Measurements from ENCODE around the gene TMEM200A. TPM values are rescaled to one million over a fixed set of nuclear protein-coding genes. Genes with fewer than 3 reads are reported as not detected.
A peak's percentile ranks its signal among the peaks of the same experiment; 100 is the strongest.

Gene TMEM200A
- total RNA-seq, 1 experiment from 2014 or later = 23.2 TPM

- DNase-seq (ENCODE audit: low read depth) = no peak
These were observed 11.6 kb downstream of the TMEM200A start for GRCh38 chr6:130377371-130377770.

- no peak for DNase-seq (ENCODE audit: low read depth)
These were observed 12.1 kb downstream of the TMEM200A start for GRCh38 chr6:130377915-130378314.

- DNase-seq (ENCODE audit: low read depth) = no peak
These were observed 13.4 kb downstream of the TMEM200A start for GRCh38 chr6:130379223-130379622.

DNA sequence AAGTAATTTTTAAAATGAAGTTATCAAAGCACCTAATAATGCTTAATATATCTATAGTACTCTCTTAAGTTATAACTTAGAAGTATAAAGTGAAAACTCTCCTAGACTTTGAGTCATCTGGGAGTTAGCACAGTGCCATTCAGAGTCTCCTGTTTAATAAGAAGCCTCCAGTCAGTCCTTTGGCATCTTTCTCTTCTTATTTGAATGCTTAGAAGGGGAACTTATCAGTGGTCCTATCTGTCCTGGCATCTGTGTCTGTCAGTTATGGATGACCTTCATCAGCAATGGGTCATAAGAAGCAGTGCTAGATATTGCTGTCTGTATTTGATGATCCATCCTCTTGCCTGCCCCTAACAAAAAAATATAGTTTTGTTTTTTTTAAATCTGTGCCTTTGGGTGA lies 15.2 kb downstream of the TMEM200A start:
- no peak for DNase-seq (ENCODE audit: low read depth)

GRCh38 chr6:130381459-130382380 lies 15.9 kb downstream of the TMEM200A start:
- no peak for DNase-seq (ENCODE audit: low read depth)

DNA sequence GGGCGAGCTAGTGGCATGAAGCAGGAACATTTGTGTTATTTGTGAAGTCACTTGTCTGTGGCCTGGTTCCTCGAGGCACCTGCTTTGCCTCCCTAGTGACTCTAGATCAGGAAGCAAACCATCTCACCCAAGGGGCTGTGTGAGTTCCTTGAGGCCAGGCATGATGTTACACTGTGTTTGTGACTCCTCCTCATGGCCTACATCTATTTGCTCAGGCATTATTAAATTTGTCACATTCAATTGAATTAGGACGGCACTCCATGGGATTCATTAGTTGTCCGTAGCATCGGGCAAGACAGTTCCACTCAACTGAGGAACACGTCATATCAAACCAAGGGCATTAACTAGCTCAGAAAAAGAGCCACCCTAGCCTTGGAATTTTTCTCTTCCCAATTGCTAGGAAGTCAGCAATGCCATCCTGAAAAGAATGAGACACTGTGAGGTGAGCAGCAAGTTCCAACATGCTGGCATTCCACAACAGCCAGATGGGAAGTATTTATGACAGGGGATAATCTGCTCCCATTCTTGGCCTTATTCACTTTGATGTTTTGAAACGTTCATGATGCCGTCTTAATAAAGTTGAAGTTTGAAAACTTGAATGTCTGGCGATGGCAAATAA lies 17.2 kb downstream of the TMEM200A start:
- DNase-seq (ENCODE audit: low read depth) = no peak

DNA sequence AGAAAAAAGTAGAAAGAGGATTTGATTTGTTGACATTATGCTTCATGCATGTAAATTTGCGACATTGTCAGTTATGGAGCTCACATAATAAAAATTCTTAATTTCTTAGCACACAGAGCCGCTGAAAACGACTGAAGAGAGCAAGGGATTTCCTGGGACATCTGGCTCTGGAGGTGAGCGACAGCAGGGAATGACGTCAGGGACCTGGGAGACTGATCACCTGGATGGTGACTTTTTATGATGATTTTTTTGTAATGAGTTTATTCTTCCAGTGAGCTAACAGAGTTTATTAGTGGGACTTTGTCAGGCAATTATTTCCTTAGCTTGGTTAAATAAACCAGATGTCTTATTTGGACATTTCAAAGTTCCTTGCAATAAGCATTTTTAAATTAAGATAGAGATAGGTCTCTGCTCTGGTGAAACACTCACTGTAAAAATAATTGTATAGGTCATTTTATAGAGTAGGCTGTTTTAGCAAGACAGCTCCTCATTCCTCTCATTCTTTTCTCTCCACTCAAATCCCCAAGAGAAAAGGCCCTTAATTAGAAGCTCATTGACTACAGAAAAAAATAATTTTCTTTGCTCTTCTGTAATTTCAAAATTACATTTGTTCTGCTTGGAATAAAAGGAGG lies 19.4 kb downstream of the TMEM200A start:
- DNase-seq (ENCODE audit: low read depth) = no peak

DNA sequence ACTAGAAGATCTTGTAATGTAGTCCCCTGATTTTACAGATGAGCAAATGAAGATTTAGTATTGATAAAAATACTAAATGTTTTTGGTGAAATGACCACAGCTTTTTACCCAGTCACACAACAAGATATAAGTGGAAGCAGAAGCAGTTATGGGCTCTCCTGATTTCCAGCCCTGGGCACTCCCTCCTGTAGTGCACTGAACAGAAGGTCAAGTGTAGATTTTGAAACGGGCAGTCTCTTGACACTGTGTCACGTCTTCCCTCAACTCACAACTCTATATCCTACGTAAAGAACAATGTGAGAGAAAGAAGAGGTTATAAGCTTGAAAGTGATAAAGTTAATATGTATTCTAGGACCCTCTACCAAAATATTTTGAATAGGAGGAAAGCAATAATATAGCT lies 23.3 kb downstream of the TMEM200A start:
- DNase-seq (ENCODE audit: low read depth) = no peak

- no peak for DNase-seq (ENCODE audit: low read depth)
These were observed 25.1 kb downstream of the TMEM200A start for GRCh38 chr6:130390890-130391289.

- DNase-seq (ENCODE audit: low read depth) = no peak
These were observed 27.5 kb downstream of the TMEM200A start for GRCh38 chr6:130393306-130393705.

- no peak for DNase-seq (ENCODE audit: low read depth)
These were observed 28.4 kb downstream of the TMEM200A start for GRCh38 chr6:130394246-130394645.

- DNase-seq (ENCODE audit: low read depth) = no peak
These were observed 29.3 kb downstream of the TMEM200A start for GRCh38 chr6:130395164-130395563.

DNA sequence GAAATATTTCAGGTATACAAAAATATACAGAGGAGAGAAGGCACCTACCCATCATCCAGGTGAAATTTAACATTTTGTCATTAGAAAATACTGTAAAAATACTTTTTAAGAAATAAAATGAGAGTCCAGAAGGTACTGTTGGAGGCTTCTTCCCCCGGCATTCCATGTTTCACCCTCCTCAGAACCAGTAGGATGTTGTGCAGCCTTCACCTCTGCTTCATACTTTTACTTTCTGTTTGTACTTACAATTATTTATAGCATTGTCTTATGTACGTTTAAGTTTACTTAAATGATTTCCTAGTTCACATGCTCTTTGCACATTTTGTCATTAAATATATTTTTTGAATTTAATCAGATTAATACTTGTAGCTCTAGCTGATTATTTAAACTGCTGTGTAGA lies 30.9 kb downstream of the TMEM200A start:
- peak; percentile 23 for DNase-seq (ENCODE audit: low read depth)

- DNase-seq (ENCODE audit: low read depth) = no peak
These were observed 39.7 kb downstream of the TMEM200A start for GRCh38 chr6:130405549-130405948.

DNA sequence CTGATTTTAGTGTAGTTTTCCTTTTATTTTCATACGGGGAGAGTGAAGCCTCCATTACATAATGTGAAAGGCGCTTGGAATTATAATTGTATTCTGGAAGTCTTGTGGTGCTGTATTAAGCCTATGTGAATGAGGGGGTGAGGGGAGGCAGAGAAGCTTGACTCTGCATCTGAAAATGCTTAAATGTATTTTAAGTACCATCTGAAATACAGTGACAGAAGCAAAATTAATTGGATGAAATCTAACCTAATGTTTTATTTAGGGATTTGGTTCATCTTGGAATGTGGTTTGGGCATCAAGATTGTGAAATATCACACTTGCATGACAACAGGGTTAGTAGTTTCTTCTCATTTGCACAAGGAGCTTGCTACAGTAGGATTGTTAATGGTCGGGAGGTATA lies 41.2 kb downstream of the TMEM200A start:
- DNase-seq (ENCODE audit: low read depth) = no peak

- DNase-seq (ENCODE audit: low read depth) = no peak
These were observed 43.7 kb downstream of the TMEM200A start for GRCh38 chr6:130409418-130410100.

DNA sequence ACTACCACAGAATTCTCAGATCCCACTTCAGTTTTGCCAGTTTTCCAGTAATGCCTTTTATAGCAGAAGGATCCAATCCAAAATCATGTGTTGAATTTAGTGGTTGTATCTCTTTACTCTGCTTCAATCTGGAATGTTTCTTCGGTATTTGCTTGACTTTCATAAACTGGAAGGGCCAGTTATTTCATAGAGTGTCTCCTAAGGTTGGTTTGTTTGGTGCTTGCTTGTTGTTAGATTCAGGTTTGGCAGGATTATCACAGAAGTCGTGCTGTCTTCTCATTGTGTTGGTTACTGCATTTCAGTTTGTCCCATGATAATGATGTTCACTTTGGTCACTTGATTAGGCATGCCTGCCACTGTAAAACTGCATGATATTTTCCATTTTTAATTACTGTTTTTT lies 45.7 kb downstream of the TMEM200A start:
- no peak for DNase-seq (ENCODE audit: low read depth)

- DNase-seq (ENCODE audit: low read depth) = no peak
These were observed 46.9 kb downstream of the TMEM200A start for GRCh38 chr6:130412556-130413290.

GRCh38 chr6:130417951-130418350 lies 52.1 kb downstream of the TMEM200A start:
- no peak for DNase-seq (ENCODE audit: low read depth)

DNA sequence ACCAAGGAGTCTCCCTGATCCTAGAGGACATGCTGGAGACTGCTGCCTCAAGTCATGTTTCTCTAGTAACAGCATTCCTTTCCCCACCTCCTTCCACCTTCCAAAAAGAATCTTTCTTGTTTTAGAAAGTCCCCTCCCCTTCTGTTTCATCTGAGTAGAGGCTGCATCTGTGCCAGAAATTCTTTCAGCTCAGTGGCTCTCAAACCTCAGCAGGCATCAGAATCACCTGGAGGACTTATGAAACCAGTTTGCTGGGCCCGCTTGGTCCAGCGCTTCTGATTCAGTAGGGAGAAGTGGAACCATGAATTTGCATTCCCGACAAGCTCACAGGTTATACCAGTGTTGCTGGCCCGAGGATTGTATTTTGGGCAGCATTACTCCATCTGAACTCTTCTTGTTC lies 55.1 kb downstream of the TMEM200A start:
- DNase-seq (ENCODE audit: low read depth) = no peak

- DNase-seq (ENCODE audit: low read depth) = peak; percentile 41
These were observed 55.8 kb downstream of the TMEM200A start for GRCh38 chr6:130421585-130421984.

All from HT1080 (cell line).